ENCODE results near the gene ST6GALNAC4. TPM values are rescaled to one million over a fixed set of nuclear protein-coding genes. Genes with fewer than 3 reads are reported as not detected.

The ST6GALNAC4 gene
- polyA plus RNA-seq, 3 donors, result 8.9 to 14.0 (median 10.3) TPM

GRCh38 chr9:127917603-127918002 lies 762 bp upstream of the ST6GALNAC4 start:
- peak overlapping the region; percentile 99 for H3K4me2 ChIP-seq (replicated peaks; ENCODE audit: extremely low read depth, low read length, poor library complexity, severe bottlenecking)
- H3K36me3 ChIP-seq (replicated peaks in 1 of 2; ENCODE audit: control insufficient read depth in 1 of 2, insufficient read depth in 2 of 2, low read length in 2 of 2), result peaks cover 0 to 4% of the 10 kb centered on the region in 2 donors
- H3K4me1 ChIP-seq (ENCODE audit: control insufficient read depth in 1 of 2, insufficient read depth in 2 of 2, low read length in 2 of 2), result peaks cover 57 to 67% of the 10 kb centered on the region in 2 donors
- H3K9ac ChIP-seq (ENCODE audit: insufficient read depth, low read length, poor library complexity, severe bottlenecking), result no peak overlapping the region
- H3K9me3 Mint-ChIP-seq, result peaks cover 0 to 1% (median 0%) of the 10 kb centered on the region in 7 donors
- peak in 2 of 3 donors; percentile 67 to 68 for DNase-seq
- peaks cover 9 to 18% (median 12%) of the 10 kb centered on the region in 3 donors for H3K27me3 Mint-ChIP-seq (ENCODE audit: low read depth in 3 of 3)
- H2AFZ ChIP-seq (ENCODE audit: insufficient read depth, low read depth, low read length, poor library complexity, severe bottlenecking), result peak overlapping the region; percentile 44
- 44% methylated on average over 5 of the region's 6 CpGs for WGBS (ENCODE audit: insufficient coverage)
- H3K36me3 Mint-ChIP-seq, result peaks cover 9 to 13% of the 10 kb centered on the region in 2 donors
- H3K27ac Mint-ChIP-seq, result peak overlapping the region; percentile 81 to 100 (median 97)
- peak overlapping the region; percentile 85 to 93 for H3K27ac ChIP-seq (ENCODE audit: low read depth in 1 of 2, low read length in 2 of 2)
- no peaks in the 10 kb centered on the region for H4K20me1 ChIP-seq (ENCODE audit: insufficient read depth, low read length)
- no peaks in the 10 kb centered on the region for H3K79me2 ChIP-seq (ENCODE audit: insufficient read depth, low read length)
- H3K9me3 ChIP-seq (replicated peaks in 1 of 2; ENCODE audit: control insufficient read depth in 1 of 2, insufficient read depth in 1 of 2, low read length in 2 of 2), result no peaks in the 10 kb centered on the region
- H3K4me3 ChIP-seq (replicated peaks in 1 of 3; ENCODE audit: low read depth in 2 of 3, low read length in 3 of 3), result peak overlapping the region in 1 of 3 experiments; percentile 62
- TF ChIP-seq CTCF (IDR thresholded peaks at IDR 0.05), result no peak
- H3K27me3 ChIP-seq (ENCODE audit: control insufficient read depth in 2 of 2, insufficient read depth in 2 of 2, low read length in 2 of 2), result peaks cover 0 to 6% of the 10 kb centered on the region in 2 donors
- intact Hi-C loops (cut with micrococcal nuclease), result loop anchor here (2.0 to 5.0 kb wide), 7 partner anchors 19 to 695 kb away; partner anchors contain the start of genes CDK9 (in 1 of the 2), SH2D3C (in 1 of the 2), ST6GALNAC6 (in 1 of the 2) and TOR2A (in 1 of the 2)
- peak overlapping the region; percentile 61 to 81 for H3K4me3 Mint-ChIP-seq
- peaks cover 65% of the 10 kb centered on the region for H3K4me1 Mint-ChIP-seq

DNA sequence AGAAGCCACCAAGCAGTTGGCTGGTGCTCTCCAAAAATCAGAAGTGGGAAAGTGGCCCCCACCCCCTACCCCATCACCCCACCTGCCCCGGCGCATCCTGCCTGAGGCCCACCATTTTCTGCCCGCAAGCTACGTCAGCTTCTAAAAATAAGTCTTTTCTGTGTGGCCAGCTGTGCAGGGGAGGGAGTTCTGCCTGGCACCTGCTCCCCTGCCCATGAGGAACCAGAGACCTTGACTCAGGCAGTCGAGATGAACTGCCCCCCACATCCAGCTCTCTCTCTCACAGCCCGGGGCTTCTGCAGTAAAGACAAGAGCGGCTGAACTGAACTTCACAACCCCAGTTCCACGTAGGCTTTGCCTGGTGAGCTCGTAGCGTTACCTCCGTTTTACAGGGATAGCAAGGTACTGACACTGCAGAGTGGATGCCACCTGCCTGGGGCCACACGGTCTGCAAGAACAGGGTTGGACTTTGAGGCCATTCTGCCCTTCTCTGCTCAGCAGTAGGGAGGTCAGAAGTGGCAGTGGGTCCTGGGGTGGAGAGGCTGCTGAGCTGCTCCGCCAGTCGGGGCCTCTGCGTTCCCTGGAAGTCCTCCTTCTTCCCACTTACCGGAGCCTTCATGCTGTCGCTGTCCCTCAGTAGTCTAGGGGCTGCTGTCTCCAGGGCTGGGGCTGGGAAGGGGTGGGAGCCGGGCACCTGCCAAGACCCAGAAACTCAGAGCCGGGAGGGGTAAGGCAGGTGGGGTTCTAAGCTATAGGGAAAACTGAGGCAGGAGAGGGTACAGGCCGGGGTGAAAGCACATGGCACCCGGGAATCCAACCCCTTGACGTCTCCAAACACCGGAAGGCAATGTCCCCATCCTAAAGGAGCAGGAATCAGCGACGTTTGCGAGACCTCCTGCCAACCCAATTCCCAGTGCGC lies 781 bp downstream of the ST6GALNAC4 start:
- H3K4me1 Mint-ChIP-seq, result peaks cover 60% of the 10 kb centered on the region
- Histone ChIP-seq H2AFZ (ENCODE audit: insufficient read depth, low read depth, low read length, poor library complexity, severe bottlenecking) (peak overlapping the region; percentile 96), H3K27ac (ENCODE audit: low read depth in 1 of 2, low read length in 2 of 2) (peak overlapping the region in 1 of 2 donors; percentile 48), H3K4me1 (ENCODE audit: control insufficient read depth in 1 of 2, insufficient read depth in 2 of 2, low read length in 2 of 2) (peaks cover 49 to 57% of the 10 kb centered on the region in 2 donors), H3K27me3 (ENCODE audit: control insufficient read depth in 2 of 2, insufficient read depth in 2 of 2, low read length in 2 of 2) (no peaks in the 10 kb centered on the region), H3K79me2 (ENCODE audit: insufficient read depth, low read length) (no peaks in the 10 kb centered on the region), H3K9me3 (replicated peaks in 1 of 2; ENCODE audit: control insufficient read depth in 1 of 2, insufficient read depth in 1 of 2, low read length in 2 of 2) (no peaks in the 10 kb centered on the region), H3K4me2 (replicated peaks; ENCODE audit: extremely low read depth, low read length, poor library complexity, severe bottlenecking) (peak overlapping the region; percentile 99), H3K9ac (ENCODE audit: insufficient read depth, low read length, poor library complexity, severe bottlenecking) (peak overlapping the region; percentile 69), H3K4me3 (replicated peaks in 1 of 3; ENCODE audit: low read depth in 2 of 3, low read length in 3 of 3) (peak overlapping the region; percentile 54 to 92 (median 55)), H3K36me3 (replicated peaks in 1 of 2; ENCODE audit: control insufficient read depth in 1 of 2, insufficient read depth in 2 of 2, low read length in 2 of 2) (peaks cover 7 to 17% of the 10 kb centered on the region in 2 donors), H4K20me1 (ENCODE audit: insufficient read depth, low read length) (no peaks in the 10 kb centered on the region)
- intact Hi-C loops (cut with micrococcal nuclease), result loop anchor here (5.0 kb wide), 6 partner anchors 54 to 694 kb away; partner anchors contain the start of genes CDK9 (in 1 of the 2), SH2D3C (in 1 of the 2) and TOR2A (in 1 of the 2)
- H3K36me3 Mint-ChIP-seq, result peaks cover 23 to 28% of the 10 kb centered on the region in 2 donors
- TF ChIP-seq CTCF (IDR thresholded peaks at IDR 0.05), result no peak
- no peak for DNase-seq
- peak overlapping the region; percentile 81 to 86 for H3K4me3 Mint-ChIP-seq
- peak overlapping the region in 5 of 7 donors; percentile 41 to 59 (median 50) for H3K27ac Mint-ChIP-seq
- peaks cover 1 to 8% (median 7%) of the 10 kb centered on the region in 3 donors for H3K27me3 Mint-ChIP-seq (ENCODE audit: low read depth in 3 of 3)
- WGBS (ENCODE audit: insufficient coverage), result 3% methylated on average over 11 of the region's 27 CpGs
- H3K9me3 Mint-ChIP-seq, result peaks cover 0 to 1% (median 0%) of the 10 kb centered on the region in 7 donors
